H1 (cell line): ENCODE measurements around the gene GREB1.

Source experiments
- CREB1 ChIP-seq: IDR thresholded peaks from 2 replicates; pipeline ENCODE4 v1.6.1; 2012; ENCODE audit warnings: inconsistent platforms
- EP300 ChIP-seq, 2 experiments: IDR thresholded peaks; 1 replicate in 1 of 2; 2 replicates in 1 of 2; pipeline ENCODE4 v1.6.1; 2011 to 2012; ENCODE audit warnings: low read depth in 2 of 2, low read length in 2 of 2, mild to moderate bottlenecking in 2 of 2, borderline replicate concordance in 1 of 2, inconsistent platforms in 1 of 2, moderate library complexity in 1 of 2
- EZH2 ChIP-seq: fragments of 200-600 bp; sonication (generic); IDR thresholded peaks from 2 replicates; pipeline ENCODE4 v1.7.1; 2012; ENCODE audit warnings: low read depth, mild to moderate bottlenecking, moderate library complexity, low read length, inconsistent platforms; ENCODE audit not compliant: severe bottlenecking
- FOSL1 ChIP-seq: IDR thresholded peaks from 2 replicates; pipeline ENCODE4 v1.6.1; 2011; ENCODE audit warnings: mild to moderate bottlenecking, low read depth, low read length, moderate library complexity; ENCODE audit not compliant: insufficient read depth
- GTF2F1 ChIP-seq: IDR thresholded peaks from 2 replicates; pipeline ENCODE4 v1.6.1; 2012; ENCODE audit warnings: low read depth, low read length, improper control_type of control experiment, borderline replicate concordance
- MAFK ChIP-seq: IDR thresholded peaks from 2 replicates; pipeline ENCODE4 v1.6.1; 2012; ENCODE audit warnings: low read depth, mild to moderate bottlenecking, improper control_type of control experiment, low read length
- NANOG ChIP-seq: IDR thresholded peaks from 2 replicates; pipeline ENCODE4 v1.6.1; 2011; ENCODE audit warnings: low read length, low read depth, mild to moderate bottlenecking, inconsistent platforms; ENCODE audit not compliant: insufficient read depth, poor library complexity, severe bottlenecking
- POLR2A ChIP-seq, 2 experiments: IDR thresholded peaks; 1 replicate in 1 of 2; 2 replicates in 1 of 2; pipeline ENCODE4 v1.6.1; 2011; ENCODE audit warnings: low read depth in 2 of 2, low read length in 2 of 2, mild to moderate bottlenecking in 2 of 2; ENCODE audit errors: control extremely low read depth in 1 of 2
- RFX5 ChIP-seq: IDR thresholded peaks from 2 replicates; pipeline ENCODE4 v1.6.1; 2011; ENCODE audit warnings: low read depth, low read length, improper control_type of control experiment, borderline replicate concordance
- RXRA ChIP-seq: IDR thresholded peaks from 2 replicates; pipeline ENCODE4 v1.6.1; 2011; ENCODE audit warnings: low read depth, mild to moderate bottlenecking, low read length, moderate library complexity; ENCODE audit not compliant: insufficient read depth
- TF ChIP-seq, protein P1 (sequence below), 3 experiments: IDR thresholded peaks; 1 replicate in 2 of 3; 2 replicates in 1 of 3; pipeline versions ENCODE4 v1.5.1 to v1.6.1; 2011; ENCODE audit warnings: low read length in 3 of 3, mild to moderate bottlenecking in 3 of 3, inconsistent platforms in 2 of 3, low read depth in 1 of 3, moderate library complexity in 1 of 3; ENCODE audit not compliant: insufficient read depth in 1 of 3; ENCODE audit errors: control extremely low read depth in 1 of 3
- TF ChIP-seq, protein P2 (sequence below): IDR thresholded peaks from 2 replicates; pipeline ENCODE4 v1.6.1; 2012; ENCODE audit warnings: inconsistent platforms
- TF ChIP-seq, protein P3 (sequence below): IDR thresholded peaks from 2 replicates; pipeline ENCODE4 v1.6.1; 2011; ENCODE audit warnings: low read depth, mild to moderate bottlenecking, low read length; ENCODE audit not compliant: insufficient read depth

DNA sequence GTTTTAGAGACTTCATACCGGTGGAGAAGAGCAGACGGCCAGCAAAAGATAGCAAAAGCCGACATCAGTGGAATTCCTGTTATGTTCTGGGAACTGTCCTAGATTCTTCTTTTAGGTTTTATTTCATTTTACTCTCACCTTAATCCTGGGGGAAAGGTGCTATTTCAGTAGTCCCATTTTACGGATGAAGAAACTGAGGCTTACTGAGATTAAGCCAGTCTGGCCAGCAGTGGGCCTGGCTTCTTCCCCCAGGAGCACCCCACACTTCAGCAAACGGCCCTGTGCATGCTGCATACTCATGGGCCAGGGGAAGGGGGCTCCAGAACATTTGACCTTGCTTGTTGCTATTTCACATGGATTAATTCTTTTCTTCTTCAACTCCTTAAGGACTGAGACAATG, 79.5 kb downstream of the GREB1 start:
- TF ChIP-seq EP300 (IDR thresholded peaks at IDR 0.05; ENCODE audit: borderline replicate concordance in 1 of 2, low read depth in 2 of 2, low read length in 2 of 2): no peak
- no peak for TF ChIP-seq POLR2A (IDR thresholded peaks at IDR 0.05; ENCODE audit: control extremely low read depth in 1 of 2, low read depth in 2 of 2, low read length in 2 of 2)
- TF ChIP-seq FOSL1: no peak
- TF ChIP-seq, protein P1, sequence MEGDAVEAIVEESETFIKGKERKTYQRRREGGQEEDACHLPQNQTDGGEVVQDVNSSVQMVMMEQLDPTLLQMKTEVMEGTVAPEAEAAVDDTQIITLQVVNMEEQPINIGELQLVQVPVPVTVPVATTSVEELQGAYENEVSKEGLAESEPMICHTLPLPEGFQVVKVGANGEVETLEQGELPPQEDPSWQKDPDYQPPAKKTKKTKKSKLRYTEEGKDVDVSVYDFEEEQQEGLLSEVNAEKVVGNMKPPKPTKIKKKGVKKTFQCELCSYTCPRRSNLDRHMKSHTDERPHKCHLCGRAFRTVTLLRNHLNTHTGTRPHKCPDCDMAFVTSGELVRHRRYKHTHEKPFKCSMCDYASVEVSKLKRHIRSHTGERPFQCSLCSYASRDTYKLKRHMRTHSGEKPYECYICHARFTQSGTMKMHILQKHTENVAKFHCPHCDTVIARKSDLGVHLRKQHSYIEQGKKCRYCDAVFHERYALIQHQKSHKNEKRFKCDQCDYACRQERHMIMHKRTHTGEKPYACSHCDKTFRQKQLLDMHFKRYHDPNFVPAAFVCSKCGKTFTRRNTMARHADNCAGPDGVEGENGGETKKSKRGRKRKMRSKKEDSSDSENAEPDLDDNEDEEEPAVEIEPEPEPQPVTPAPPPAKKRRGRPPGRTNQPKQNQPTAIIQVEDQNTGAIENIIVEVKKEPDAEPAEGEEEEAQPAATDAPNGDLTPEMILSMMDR (IDR thresholded peaks at IDR 0.05; ENCODE audit: control extremely low read depth in 1 of 3, insufficient read depth in 1 of 3, low read depth in 1 of 3, low read length in 3 of 3): no peak
- TF ChIP-seq MAFK: no peak
- TF ChIP-seq GTF2F1: no peak
- no peak for TF ChIP-seq NANOG
- TF ChIP-seq RFX5: no peak
- no peak for TF ChIP-seq RXRA
- TF ChIP-seq CREB1: no peak
- TF ChIP-seq, protein P2, sequence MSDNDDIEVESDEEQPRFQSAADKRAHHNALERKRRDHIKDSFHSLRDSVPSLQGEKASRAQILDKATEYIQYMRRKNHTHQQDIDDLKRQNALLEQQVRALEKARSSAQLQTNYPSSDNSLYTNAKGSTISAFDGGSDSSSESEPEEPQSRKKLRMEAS: no peak
- TF ChIP-seq EZH2: no peak
- TF ChIP-seq, protein P3, sequence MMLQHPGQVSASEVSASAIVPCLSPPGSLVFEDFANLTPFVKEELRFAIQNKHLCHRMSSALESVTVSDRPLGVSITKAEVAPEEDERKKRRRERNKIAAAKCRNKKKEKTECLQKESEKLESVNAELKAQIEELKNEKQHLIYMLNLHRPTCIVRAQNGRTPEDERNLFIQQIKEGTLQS: no peak
